ENCODE results near the gene B3GNT7.
"Not testable (repeated sequence)": the region's sequence is repeated elsewhere in the genome, so short reads cannot be mapped to it uniquely, and the experiment has no call there.

Gene B3GNT7

DNA sequence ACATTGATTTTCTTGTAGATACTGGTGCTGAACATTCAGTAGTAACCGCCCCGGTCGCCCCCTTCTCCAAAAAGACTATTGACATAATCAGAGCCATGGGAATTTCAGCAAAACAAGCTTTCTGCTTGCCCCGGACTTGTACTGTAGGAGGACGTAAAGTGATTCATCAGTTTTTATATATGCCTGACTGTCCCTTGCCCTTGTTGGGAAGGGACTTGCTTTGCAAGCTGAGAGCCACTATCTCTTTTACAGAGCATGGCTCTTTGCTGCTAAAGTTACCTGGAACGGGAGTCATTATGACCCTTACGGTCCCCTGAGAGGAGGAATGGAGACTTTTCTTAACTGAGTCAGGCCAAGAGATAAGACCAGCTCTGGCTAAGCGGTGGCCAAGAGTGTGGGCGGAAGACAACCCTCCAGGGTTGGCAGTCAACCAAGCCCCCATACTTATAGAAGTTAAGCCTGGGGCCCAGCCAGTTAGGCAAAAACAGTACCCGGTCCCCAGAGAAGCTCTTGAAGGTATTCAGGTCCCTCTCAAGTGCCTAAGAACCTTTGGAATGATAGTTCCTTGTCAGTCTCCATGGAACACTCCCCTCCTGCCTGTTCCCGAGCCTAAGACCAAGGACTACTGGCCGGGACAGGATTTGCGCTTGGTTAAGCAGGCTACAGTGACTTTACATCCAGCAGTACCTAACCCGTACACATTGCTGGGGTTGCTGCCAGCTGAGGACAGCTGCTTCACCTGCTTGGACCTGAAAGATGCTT, 8.1 kb downstream of the B3GNT7 start:
- H3K4me3 ChIP-seq (ENCODE audit: low read depth, low read length); H3K27me3 ChIP-seq (ENCODE audit: insufficient read depth, low read length); H2AFZ ChIP-seq (ENCODE audit: insufficient read depth, low read length, poor library complexity); H3K18ac ChIP-seq (ENCODE audit: low read length); H2AK5ac ChIP-seq (ENCODE audit: low read length); H3K4me1 ChIP-seq (ENCODE audit: control insufficient read depth in 1 of 2, insufficient read depth in 2 of 2, low read length in 2 of 2); H3K9ac ChIP-seq (ENCODE audit: low read length); H3K4ac ChIP-seq (ENCODE audit: low read depth, low read length); H3K9me3 ChIP-seq (ENCODE audit: insufficient read depth, low read depth, low read length); H3K23ac ChIP-seq (ENCODE audit: low read length); H3K79me1 ChIP-seq (ENCODE audit: low read length); H3K79me2 ChIP-seq (ENCODE audit: control insufficient read depth, insufficient read depth, low read length, poor library complexity); H2BK120ac ChIP-seq (ENCODE audit: insufficient read depth, low read length, poor library complexity); H3K14ac ChIP-seq (ENCODE audit: low read length); H4K12ac ChIP-seq (ENCODE audit: low read depth, low read length); H3K36me3 ChIP-seq (ENCODE audit: control insufficient read depth in 1 of 2, insufficient read depth in 2 of 2, low read length in 2 of 2); H2BK5ac ChIP-seq (ENCODE audit: low read depth, low read length, poor library complexity); H4K91ac ChIP-seq (ENCODE audit: low read depth, low read length); H3K4me2 ChIP-seq (ENCODE audit: low read length); H4K8ac ChIP-seq (ENCODE audit: low read depth, low read length); H2BK12ac ChIP-seq (ENCODE audit: low read length); H3K27ac ChIP-seq (ENCODE audit: low read depth, low read length): not testable (repeated sequence)
- WGBS (ENCODE audit: extremely low coverage, insufficient coverage, insufficient read length) = no CpG with 5 or more reads among the region's 14 CpGs
- DNase-seq = peak; percentile 36 to 60

DNA sequence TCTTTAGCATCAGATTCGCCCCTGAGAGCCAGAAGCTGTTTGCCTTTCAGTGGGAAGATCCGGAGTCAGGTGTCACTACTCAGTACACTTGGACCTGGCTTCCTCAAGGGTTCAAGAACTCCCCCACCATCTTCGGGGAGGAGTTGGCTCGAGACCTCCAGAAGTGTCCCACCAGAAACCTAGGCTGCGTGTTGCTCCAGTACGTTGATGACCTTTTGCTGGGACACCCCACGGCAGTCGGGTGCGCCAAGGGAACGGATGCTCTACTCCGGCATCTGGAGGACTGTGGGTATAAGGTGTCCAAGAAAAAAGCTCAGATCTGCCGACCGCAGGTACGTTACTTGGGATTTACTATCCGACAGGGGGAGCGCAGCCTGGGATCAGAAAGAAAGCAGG, 8.7 kb downstream of the B3GNT7 start:
- not testable (repeated sequence) for H3K4me1 ChIP-seq (ENCODE audit: control insufficient read depth in 1 of 2, insufficient read depth in 2 of 2, low read length in 2 of 2); H2AFZ ChIP-seq (ENCODE audit: insufficient read depth, low read length, poor library complexity); H3K36me3 ChIP-seq (ENCODE audit: control insufficient read depth in 1 of 2, insufficient read depth in 2 of 2, low read length in 2 of 2); H3K4ac ChIP-seq (ENCODE audit: low read depth, low read length); H2AK5ac ChIP-seq (ENCODE audit: low read length); H3K9me3 ChIP-seq (ENCODE audit: insufficient read depth, low read depth, low read length); H3K23ac ChIP-seq (ENCODE audit: low read length); H4K8ac ChIP-seq (ENCODE audit: low read depth, low read length); H3K79me1 ChIP-seq (ENCODE audit: low read length); H3K27me3 ChIP-seq (ENCODE audit: insufficient read depth, low read length); H4K91ac ChIP-seq (ENCODE audit: low read depth, low read length); H3K18ac ChIP-seq (ENCODE audit: low read length); H3K79me2 ChIP-seq (ENCODE audit: control insufficient read depth, insufficient read depth, low read length, poor library complexity); H2BK12ac ChIP-seq (ENCODE audit: low read length); H3K4me2 ChIP-seq (ENCODE audit: low read length); H3K14ac ChIP-seq (ENCODE audit: low read length); H3K4me3 ChIP-seq (ENCODE audit: low read depth, low read length); H4K12ac ChIP-seq (ENCODE audit: low read depth, low read length); H2BK120ac ChIP-seq (ENCODE audit: insufficient read depth, low read length, poor library complexity); H3K9ac ChIP-seq (ENCODE audit: low read length); H2BK5ac ChIP-seq (ENCODE audit: low read depth, low read length, poor library complexity); H3K27ac ChIP-seq (ENCODE audit: low read depth, low read length)
- WGBS (ENCODE audit: extremely low coverage, insufficient coverage, insufficient read length) = no CpG with 5 or more reads among the region's 16 CpGs
- DNase-seq = peak in 1 of 2 donors; percentile 50

DNA sequence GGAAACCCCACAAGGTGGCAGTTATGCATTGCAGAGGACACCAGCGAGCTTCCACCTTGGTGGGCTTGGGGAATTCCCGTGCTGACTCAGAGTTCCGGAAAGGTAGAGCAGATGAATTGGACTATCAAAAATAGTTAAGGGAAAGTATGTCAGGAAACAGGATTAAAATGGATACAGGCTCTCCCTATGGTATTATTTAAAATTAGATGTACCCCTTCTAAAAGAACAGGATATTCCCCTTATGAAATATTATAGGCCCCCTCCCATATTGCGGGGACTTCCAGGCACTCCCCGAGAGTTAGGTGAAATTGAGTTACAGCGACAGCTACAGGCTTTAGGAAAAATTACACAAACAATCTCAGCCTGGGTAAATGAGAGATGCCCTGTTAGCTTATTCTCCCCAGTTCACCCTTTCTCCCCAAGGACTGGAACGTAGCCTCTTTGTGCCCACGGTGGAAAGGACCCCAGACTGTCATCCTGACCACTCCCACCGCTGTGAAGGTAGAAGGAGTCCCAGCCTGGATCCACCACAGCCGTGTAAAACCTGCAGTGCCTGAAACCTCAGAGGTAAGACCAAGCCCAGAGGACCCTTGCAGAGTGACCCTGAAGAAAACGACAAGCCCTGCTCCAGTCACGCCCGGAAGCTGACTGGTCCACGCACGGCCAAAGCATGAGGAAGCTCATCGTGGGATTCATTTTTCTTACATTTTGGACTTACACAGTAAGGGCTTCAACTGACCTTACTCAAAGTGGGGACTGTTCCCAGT, 10.3 kb downstream of the B3GNT7 start:
- H2AK5ac ChIP-seq (ENCODE audit: low read length) = peak overlapping the region; percentile 29
- DNase-seq = not testable (repeated sequence)
- no CpG with 5 or more reads among the region's 16 CpGs for WGBS (ENCODE audit: extremely low coverage, insufficient coverage, insufficient read length)

DNA sequence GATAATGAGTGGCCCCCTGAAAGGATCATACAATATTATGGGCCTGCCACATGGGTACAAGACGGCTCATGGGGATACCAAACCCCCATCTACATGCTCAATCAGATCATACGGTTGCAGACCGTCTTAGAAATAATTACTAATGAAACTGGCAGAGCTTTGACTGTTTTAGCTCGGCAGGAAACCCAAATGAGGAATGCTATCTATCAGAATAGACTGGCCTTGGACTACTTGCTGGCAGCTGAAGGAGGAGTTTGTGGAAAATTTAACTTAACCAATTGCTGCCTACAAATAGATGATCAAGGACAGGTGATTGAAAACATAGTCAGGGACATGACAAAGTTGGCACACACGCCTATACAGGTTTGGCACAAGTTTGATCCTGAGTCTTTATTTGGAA, 12.2 kb downstream of the B3GNT7 start:
- H4K8ac ChIP-seq (ENCODE audit: low read depth, low read length); H3K36me3 ChIP-seq (ENCODE audit: control insufficient read depth in 1 of 2, insufficient read depth in 2 of 2, low read length in 2 of 2); H3K4me3 ChIP-seq (ENCODE audit: low read depth, low read length); H3K14ac ChIP-seq (ENCODE audit: low read length); H2BK12ac ChIP-seq (ENCODE audit: low read length); H3K9ac ChIP-seq (ENCODE audit: low read length); H2AFZ ChIP-seq (ENCODE audit: insufficient read depth, low read length, poor library complexity); H3K9me3 ChIP-seq (ENCODE audit: insufficient read depth, low read depth, low read length); H4K91ac ChIP-seq (ENCODE audit: low read depth, low read length); H3K23ac ChIP-seq (ENCODE audit: low read length); H3K79me1 ChIP-seq (ENCODE audit: low read length); H3K4ac ChIP-seq (ENCODE audit: low read depth, low read length); H2BK5ac ChIP-seq (ENCODE audit: low read depth, low read length, poor library complexity); H2BK120ac ChIP-seq (ENCODE audit: insufficient read depth, low read length, poor library complexity); H3K27me3 ChIP-seq (ENCODE audit: insufficient read depth, low read length); H2AK5ac ChIP-seq (ENCODE audit: low read length); DNase-seq; H3K4me2 ChIP-seq (ENCODE audit: low read length); H3K27ac ChIP-seq (ENCODE audit: low read depth, low read length); H4K12ac ChIP-seq (ENCODE audit: low read depth, low read length); H3K79me2 ChIP-seq (ENCODE audit: control insufficient read depth, insufficient read depth, low read length, poor library complexity); H3K4me1 ChIP-seq (ENCODE audit: control insufficient read depth in 1 of 2, insufficient read depth in 2 of 2, low read length in 2 of 2); H3K18ac ChIP-seq (ENCODE audit: low read length): not testable (repeated sequence)
- WGBS (ENCODE audit: extremely low coverage, insufficient coverage, insufficient read length) = no CpG with 5 or more reads among the region's 5 CpGs

More for the DNA sequence above, 10.3 kb downstream of the B3GNT7 start:
- H3K23ac ChIP-seq (ENCODE audit: low read length); H3K4me1 ChIP-seq (ENCODE audit: control insufficient read depth in 1 of 2, insufficient read depth in 2 of 2, low read length in 2 of 2); H3K4me2 ChIP-seq (ENCODE audit: low read length); H3K9ac ChIP-seq (ENCODE audit: low read length); H3K27me3 ChIP-seq (ENCODE audit: insufficient read depth, low read length); H2BK120ac ChIP-seq (ENCODE audit: insufficient read depth, low read length, poor library complexity); H4K8ac ChIP-seq (ENCODE audit: low read depth, low read length); H3K14ac ChIP-seq (ENCODE audit: low read length); H3K9me3 ChIP-seq (ENCODE audit: insufficient read depth, low read depth, low read length); H3K79me2 ChIP-seq (ENCODE audit: control insufficient read depth, insufficient read depth, low read length, poor library complexity); H3K79me1 ChIP-seq (ENCODE audit: low read length); H3K4me3 ChIP-seq (ENCODE audit: low read depth, low read length); H2BK12ac ChIP-seq (ENCODE audit: low read length); H3K4ac ChIP-seq (ENCODE audit: low read depth, low read length); H3K27ac ChIP-seq (ENCODE audit: low read depth, low read length); H4K91ac ChIP-seq (ENCODE audit: low read depth, low read length); H2BK5ac ChIP-seq (ENCODE audit: low read depth, low read length, poor library complexity); H3K36me3 ChIP-seq (ENCODE audit: control insufficient read depth in 1 of 2, insufficient read depth in 2 of 2, low read length in 2 of 2); H4K12ac ChIP-seq (ENCODE audit: low read depth, low read length); H3K18ac ChIP-seq (ENCODE audit: low read length): not testable (repeated sequence)
- peak overlapping the region; percentile 77 for H2AFZ ChIP-seq (ENCODE audit: insufficient read depth, low read length, poor library complexity)
